Measurements from ENCODE around the gene FER1L5. TPM values are rescaled to one million over a fixed set of nuclear protein-coding genes. Genes with fewer than 3 reads are reported as not detected.

FER1L5 gene
- total and polyA plus RNA-seq, 3 donors (not counting 1 experiment from before 2014, with no cell fraction given) = 0.05 to 0.28 (median 0.17) TPM

Other genes starting within 250 kb of the FER1L5 start
- gene NEURL3, start 137.4 kb upstream of the FER1L5 start, total RNA-seq = not detected
- not detected for gene NEURL3, start 137.4 kb upstream of the FER1L5 start, polyA plus RNA-seq
- gene ARID5A, start 106.0 kb upstream of the FER1L5 start, total RNA-seq = 1 to 10 TPM; 6.6 to 8.3 TPM
- 3.0 TPM for gene ARID5A, start 106.0 kb upstream of the FER1L5 start, polyA plus RNA-seq
- 10 to 100 TPM; 33.1 to 36.2 TPM for gene KANSL3, start 4.5 kb upstream of the FER1L5 start, total RNA-seq
- gene KANSL3, start 4.5 kb upstream of the FER1L5 start, polyA plus RNA-seq = 13.8 TPM
- 10 to 100 TPM; 15.3 to 17.3 TPM for gene LMAN2L, start 97.3 kb downstream of the FER1L5 start, total RNA-seq
- gene LMAN2L, start 97.3 kb downstream of the FER1L5 start, polyA plus RNA-seq = 18.2 TPM
- gene CNNM4, start 118.1 kb downstream of the FER1L5 start, total RNA-seq = 1 to 10 TPM; 8.1 to 8.2 TPM
- 7.8 TPM for gene CNNM4, start 118.1 kb downstream of the FER1L5 start, polyA plus RNA-seq
- 1 to 10 TPM; 5.7 to 5.8 TPM for gene CNNM3, start 173.5 kb downstream of the FER1L5 start, total RNA-seq
- gene CNNM3, start 173.5 kb downstream of the FER1L5 start, polyA plus RNA-seq = 5.0 TPM
- gene ANKRD23, start 201.3 kb downstream of the FER1L5 start, total RNA-seq = 1 to 10 TPM in 1 of 2 donors, under 1 TPM in 1; 0.82 to 1.7 TPM
- 0.49 TPM for gene ANKRD23, start 201.3 kb downstream of the FER1L5 start, polyA plus RNA-seq
- 10 to 100 TPM in 1 of 2 donors, 1 to 10 TPM in 1; 7.8 to 12.3 TPM for gene ANKRD39, start 215.3 kb downstream of the FER1L5 start, total RNA-seq
- 13.8 TPM for gene ANKRD39, start 215.3 kb downstream of the FER1L5 start, polyA plus RNA-seq
- gene SEMA4C, start 227.3 kb downstream of the FER1L5 start, total RNA-seq = 10 to 100 TPM; 13.2 to 14.0 TPM
- 6.9 TPM for gene SEMA4C, start 227.3 kb downstream of the FER1L5 start, polyA plus RNA-seq

Measured in mammary epithelial cell (primary cell).